GM13977 (cell line): ENCODE measurements around the gene NCOR2.

Experiments
- DNase-seq: peaks from one replicate; pipeline ENCODE4 v3.0.0; 2012; ENCODE audit warnings: low spot score
- in situ Hi-C: fragments of 300-500 bp; cut with MboI; formaldehyde crosslinking; loops from one replicate; pipeline ENCODE4 v1.12.0; 2022; ENCODE audit warnings: low sequenced_read_pairs, low pct_unique_long_range_greater_than_20kb, mixed read lengths, inconsistent platforms; ENCODE audit not compliant: unreplicated experiment
- TF ChIP-seq, protein P1 (sequence below): IDR thresholded peaks from 2 replicates; pipeline ENCODE4 v1.5.1; 2012; ENCODE audit warnings: mild to moderate bottlenecking, control low read depth; ENCODE audit not compliant: insufficient read depth; ENCODE audit errors: extremely low read depth, missing control alignments

The NCOR2 gene

DNA sequence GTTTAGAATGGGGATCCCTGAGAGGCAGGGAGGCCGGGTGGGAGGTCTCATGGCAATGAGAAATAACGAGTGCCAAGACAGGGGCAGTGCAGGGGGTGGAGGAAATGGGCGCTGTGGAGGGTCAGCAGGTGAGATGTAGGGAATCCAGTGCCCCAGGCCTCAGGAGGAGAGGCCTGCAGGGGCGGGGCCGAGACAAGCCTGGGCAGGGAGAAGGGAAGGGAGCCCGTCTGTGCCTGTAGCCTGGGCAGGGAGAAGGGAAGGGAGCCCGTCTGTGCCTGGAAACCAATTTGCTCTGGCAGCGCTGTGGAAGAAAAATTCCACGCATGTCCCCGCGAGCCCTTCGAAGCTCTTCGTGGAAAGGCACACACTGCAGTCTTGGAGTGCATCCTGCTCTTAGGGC, 10.6 kb upstream of the NCOR2 start:
- in situ Hi-C loops, result no loop called here
- TF ChIP-seq, protein P1, sequence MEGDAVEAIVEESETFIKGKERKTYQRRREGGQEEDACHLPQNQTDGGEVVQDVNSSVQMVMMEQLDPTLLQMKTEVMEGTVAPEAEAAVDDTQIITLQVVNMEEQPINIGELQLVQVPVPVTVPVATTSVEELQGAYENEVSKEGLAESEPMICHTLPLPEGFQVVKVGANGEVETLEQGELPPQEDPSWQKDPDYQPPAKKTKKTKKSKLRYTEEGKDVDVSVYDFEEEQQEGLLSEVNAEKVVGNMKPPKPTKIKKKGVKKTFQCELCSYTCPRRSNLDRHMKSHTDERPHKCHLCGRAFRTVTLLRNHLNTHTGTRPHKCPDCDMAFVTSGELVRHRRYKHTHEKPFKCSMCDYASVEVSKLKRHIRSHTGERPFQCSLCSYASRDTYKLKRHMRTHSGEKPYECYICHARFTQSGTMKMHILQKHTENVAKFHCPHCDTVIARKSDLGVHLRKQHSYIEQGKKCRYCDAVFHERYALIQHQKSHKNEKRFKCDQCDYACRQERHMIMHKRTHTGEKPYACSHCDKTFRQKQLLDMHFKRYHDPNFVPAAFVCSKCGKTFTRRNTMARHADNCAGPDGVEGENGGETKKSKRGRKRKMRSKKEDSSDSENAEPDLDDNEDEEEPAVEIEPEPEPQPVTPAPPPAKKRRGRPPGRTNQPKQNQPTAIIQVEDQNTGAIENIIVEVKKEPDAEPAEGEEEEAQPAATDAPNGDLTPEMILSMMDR, result no peak
- no peak for DNase-seq

DNA sequence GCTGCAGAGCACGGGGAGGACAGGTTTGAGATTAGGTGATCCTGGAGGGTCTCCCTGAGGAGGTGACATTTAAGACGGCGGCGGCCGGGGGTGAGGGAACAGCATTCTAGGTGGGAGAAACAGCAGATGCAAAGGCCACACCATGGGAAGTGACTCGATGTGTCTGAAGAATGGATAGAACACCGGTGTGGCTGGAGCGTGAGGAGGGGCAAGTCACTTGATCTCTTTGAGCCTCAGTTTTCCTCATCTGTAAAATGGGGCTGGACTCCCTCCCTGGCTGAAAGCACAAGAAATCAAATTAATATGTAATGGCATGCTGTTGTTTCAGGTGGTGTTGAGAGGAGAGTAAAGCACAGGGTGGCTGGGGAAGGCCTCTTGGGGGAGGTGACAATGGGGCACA, 10.0 kb upstream of the NCOR2 start:
- no peak for DNase-seq
- in situ Hi-C loops, result no loop called here
- TF ChIP-seq, protein P1, result no peak

DNA sequence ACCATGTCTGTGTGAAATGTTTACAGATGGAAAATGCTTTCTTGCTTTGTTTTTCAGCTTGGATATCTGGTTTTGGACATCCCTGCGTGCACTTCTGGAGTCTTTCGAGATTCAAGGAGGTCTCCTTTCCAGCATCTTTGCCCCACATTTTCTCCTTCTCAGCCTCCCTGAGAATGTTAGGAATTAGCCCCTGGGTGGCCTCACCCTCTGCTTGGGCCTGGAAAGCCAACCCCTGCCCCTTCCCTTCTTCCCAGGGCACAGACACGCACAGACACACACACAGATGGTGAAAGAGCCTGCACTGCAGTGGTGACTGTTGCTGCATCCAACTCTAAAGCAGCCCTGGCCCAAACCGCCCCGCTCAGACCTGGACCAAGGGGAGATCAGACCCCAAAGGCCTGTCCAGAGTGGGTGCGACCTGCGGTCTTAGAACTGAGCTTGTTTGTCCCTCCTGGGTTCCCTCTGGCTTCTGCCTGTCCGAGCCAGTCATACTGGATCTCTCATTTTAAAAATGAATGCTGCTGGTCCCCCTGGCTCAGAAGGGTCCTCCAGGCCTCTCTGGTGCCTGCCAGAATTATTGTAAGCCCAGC, 8.7 kb upstream of the NCOR2 start:
- in situ Hi-C loops, result no loop called here
- DNase-seq, result no peak
- TF ChIP-seq, protein P1, result no peak

DNA sequence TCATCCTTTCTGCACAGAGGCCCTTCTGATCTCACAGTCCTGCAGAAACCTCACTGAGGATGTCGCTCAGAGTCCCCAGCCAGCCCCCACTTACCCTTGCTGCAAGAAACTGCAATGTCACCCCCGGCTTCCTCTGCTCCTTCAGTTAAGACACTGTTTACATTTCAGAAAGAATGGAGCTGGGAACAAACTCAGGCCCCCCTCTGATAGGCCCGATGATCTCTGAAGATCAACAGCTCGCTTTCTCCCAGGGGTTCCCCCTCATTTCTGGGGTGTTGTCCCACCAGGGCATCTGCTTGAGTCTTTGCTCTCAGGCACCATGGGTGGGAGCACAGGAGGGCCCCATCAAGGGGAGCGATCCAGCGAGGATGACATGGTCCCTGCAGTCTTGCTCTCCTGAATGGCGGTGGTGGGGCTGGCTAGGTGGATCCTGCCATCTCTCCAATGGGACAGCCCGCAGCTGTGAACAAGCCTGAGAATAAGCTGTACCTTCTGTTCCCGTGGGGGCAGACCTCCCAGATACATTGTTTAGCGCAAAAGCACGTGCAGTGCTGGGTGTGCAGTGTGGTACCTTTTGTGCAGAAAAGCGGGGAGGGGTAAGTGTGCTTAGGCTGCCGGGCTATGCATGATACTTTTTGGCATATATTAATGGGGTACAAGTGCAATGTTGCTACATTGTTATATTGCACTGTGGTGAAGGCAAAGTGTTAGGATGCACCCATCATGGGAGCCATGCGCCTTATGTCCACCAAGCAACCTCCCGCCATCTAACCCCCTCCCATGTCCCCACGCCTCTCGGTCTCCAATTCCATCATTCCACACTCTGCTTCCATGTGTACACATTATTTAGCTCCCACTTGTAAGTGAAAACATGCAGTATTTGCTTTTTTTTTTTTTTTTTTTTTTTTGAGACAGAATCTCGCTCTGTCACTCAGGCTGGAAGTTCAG, 6.7 kb upstream of the NCOR2 start:
- DNase-seq, result no peak
- in situ Hi-C loops, result no loop called here
- TF ChIP-seq, protein P1, result no peak

DNA sequence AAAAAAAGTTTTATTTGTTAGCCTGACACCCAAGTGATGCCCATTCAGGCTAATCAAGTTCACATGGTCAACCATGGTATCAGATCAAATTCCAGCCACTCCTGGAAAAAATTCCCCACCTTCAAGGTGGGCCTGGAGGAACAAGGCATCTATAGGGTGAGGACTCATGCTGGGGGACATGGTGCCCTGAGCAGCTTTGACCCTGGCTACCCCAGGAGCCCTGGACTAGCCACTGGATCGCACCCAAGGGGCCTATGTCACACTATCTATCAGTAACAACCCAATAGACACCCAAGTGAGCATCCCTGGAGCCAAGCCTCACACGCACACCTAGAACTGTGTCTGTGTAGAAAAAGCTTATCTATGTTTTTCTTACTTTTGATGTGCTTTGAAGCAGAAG, 4.1 kb upstream of the NCOR2 start:
- in situ Hi-C loops, result no loop called here
- no peak for DNase-seq
- TF ChIP-seq, protein P1, result no peak

DNA sequence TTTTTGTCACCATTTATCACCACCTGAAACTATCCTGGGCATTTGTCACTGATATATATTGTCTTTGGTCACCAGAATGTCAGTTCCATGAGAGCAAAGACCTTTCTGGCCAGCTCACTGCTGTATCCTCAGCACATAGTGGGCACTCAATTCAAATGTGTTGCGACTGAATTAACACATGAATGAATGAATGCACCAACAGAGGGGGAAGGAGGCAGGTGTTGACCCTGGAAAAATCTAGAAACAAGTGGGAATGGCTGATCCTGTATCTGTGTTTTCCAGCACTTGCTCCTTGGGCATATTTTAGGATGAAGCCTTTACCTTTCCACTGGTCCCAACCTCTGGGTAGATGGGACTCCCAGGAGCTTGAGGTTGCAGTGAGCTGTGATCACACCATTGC, 3.4 kb upstream of the NCOR2 start:
- TF ChIP-seq, protein P1, result no peak
- in situ Hi-C loops, result no loop called here

More for the DNA sequence above, 3.4 kb upstream of the NCOR2 start:
- no peak for DNase-seq
